Measurements from ENCODE around the gene LPP. TPM values are rescaled to one million over a fixed set of nuclear protein-coding genes. Genes with fewer than 3 reads are reported as not detected.
A peak's percentile ranks its signal among the peaks of the same experiment; 100 is the strongest.

Gene LPP
- total and polyA plus RNA-seq, 8 donors = 23.1 to 220 (median 26.7) TPM

- Histone ChIP-seq H3K9me3 (peaks cover 0 to 3% of the 10 kb centered on the region in 2 donors), H3K27ac (peak overlapping the region in 1 of 2 donors; percentile 53), H3K4me1 (peaks cover 19 to 34% of the 10 kb centered on the region in 2 donors), H3K4me3 (no peak overlapping the region), H3K27me3 (no peaks in the 10 kb centered on the region), H3K36me3 (no peaks in the 10 kb centered on the region)
- ATAC-seq = no peak
- DNase-seq = no peak
- intact Hi-C loops (cut with DNase I) = no loop called here
- no peak for TF ChIP-seq CTCF (IDR thresholded peaks at IDR 0.05)
Observed at GRCh38 chr3:188680605-188681004, 526.6 kb downstream of the LPP start.

DNA sequence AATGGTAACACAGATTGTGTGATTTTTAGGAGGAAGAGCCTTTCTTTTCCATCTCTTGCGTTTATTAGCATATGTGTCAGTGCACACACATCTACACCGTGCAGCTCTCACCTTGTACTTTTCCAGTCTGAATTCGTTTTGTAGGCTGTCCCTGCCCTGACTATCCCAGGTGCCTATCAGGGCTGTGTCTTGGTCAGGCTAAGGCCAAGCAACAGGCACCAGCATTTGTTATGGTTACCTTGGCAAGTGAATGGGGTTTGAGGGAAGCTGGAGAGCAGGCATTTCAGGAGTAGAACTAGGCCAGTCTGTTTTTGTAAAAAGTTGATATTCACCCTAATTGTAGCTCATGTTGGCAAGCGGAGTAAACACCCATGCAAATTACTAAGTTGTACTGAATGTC lies 528.4 kb downstream of the LPP start:
- no peak for TF ChIP-seq CTCF (IDR thresholded peaks at IDR 0.05)
- H3K27me3 ChIP-seq = no peaks in the 10 kb centered on the region
- H3K36me3 ChIP-seq = no peaks in the 10 kb centered on the region
- peaks cover 19 to 49% of the 10 kb centered on the region in 2 donors for H3K4me1 ChIP-seq
- H3K9me3 ChIP-seq = no peaks in the 10 kb centered on the region
- H3K4me3 ChIP-seq = no peak overlapping the region
- intact Hi-C loops (cut with DNase I) = no loop called here
- ATAC-seq (no peak), DNase-seq (no peak)
- peak overlapping the region; percentile 74 to 75 for H3K27ac ChIP-seq

DNA sequence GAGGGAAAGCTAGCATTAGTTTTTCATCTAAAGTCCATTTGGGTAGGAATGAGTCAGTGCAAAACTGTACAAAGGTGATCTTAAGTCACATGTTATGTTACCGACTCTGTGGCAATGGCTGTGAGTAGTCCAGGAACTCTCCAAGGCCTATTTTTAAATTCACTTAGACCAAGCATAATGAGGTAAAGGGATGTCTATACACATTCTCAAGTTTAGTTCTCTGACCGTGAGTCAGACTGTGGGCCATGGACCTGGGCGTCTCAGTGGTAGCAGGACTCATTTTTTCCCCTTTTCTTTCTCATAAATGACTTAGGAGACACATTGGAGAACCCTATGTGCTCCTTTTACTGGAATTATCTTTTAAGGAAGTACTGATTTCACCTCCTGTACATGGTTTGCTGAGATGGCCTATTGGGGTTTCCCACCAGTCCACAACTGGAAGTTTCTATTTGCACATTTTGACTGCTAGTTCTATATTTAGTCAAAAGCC lies 529.1 kb downstream of the LPP start:
- H3K27ac ChIP-seq = peak overlapping the region; percentile 74 to 75
- intact Hi-C loops (cut with DNase I) = no loop called here
- H3K4me1 ChIP-seq = peaks cover 19 to 55% of the 10 kb centered on the region in 2 donors
- H3K36me3 ChIP-seq = no peaks in the 10 kb centered on the region
- ATAC-seq (peak; percentile 89), DNase-seq (peak in 1 of 4 donors; percentile 57)
- no peaks in the 10 kb centered on the region for H3K9me3 ChIP-seq
- H3K27me3 ChIP-seq = no peaks in the 10 kb centered on the region
- no peak overlapping the region for H3K4me3 ChIP-seq
- TF ChIP-seq CTCF (IDR thresholded peaks at IDR 0.05) = no peak

DNA sequence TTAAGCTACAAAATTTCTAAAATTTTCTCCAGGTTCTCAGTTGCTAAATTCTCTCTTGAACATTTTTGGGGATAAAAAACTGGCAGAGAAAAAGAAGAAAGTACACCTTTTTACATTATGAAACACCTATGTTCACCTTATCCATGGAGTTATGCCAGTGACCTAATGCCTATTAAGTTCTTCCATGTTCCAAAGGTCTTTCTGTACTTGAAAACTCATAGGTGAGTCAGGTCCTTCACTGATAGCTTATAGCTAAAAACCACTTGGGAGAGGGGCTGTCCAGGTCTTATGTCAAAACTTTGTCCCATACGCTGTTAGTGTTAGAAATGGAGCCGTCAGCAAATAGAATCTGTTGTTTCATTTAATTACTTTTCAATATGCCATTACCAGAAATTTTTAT lies 530.3 kb downstream of the LPP start:
- ATAC-seq = no peak
- Histone ChIP-seq H3K27ac (peak overlapping the region in 1 of 2 donors; percentile 74), H3K36me3 (no peaks in the 10 kb centered on the region), H3K9me3 (no peaks in the 10 kb centered on the region), H3K27me3 (no peaks in the 10 kb centered on the region), H3K4me1 (peaks cover 29 to 67% of the 10 kb centered on the region in 2 donors), H3K4me3 (no peak overlapping the region)
- DNase-seq = no peak
- no peak for TF ChIP-seq CTCF (IDR thresholded peaks at IDR 0.05)
- intact Hi-C loops (cut with DNase I) = no loop called here

GRCh38 chr3:188685789-188686188 lies 531.8 kb downstream of the LPP start:
- ATAC-seq = no peak

More at GRCh38 chr3:188685789-188686188, 531.8 kb downstream of the LPP start:
- no peaks in the 10 kb centered on the region for H3K27me3 ChIP-seq
- no peaks in the 10 kb centered on the region for H3K36me3 ChIP-seq
- no peak for DNase-seq
- intact Hi-C loops (cut with DNase I) = no loop called here
- H3K9me3 ChIP-seq = no peaks in the 10 kb centered on the region
- no peak for TF ChIP-seq CTCF (IDR thresholded peaks at IDR 0.05)
- H3K4me3 ChIP-seq = no peak overlapping the region
- peak overlapping the region in 1 of 2 donors; percentile 73 for H3K27ac ChIP-seq
- peaks cover 18 to 73% of the 10 kb centered on the region in 2 donors for H3K4me1 ChIP-seq

Data from left lung (tissue), 10 donors.